NT2/D1 (cell line): ENCODE results near the gene ZSCAN12.

ENCODE experiments used
- DNase-seq: peaks from one replicate; pipeline ENCODE4 v3.0.0-alpha.2; 2011; ENCODE audit warnings: low read depth, low spot score
- H3K27me3 ChIP-seq: 2 replicates; pipeline ENCODE4 v1.6.0; 2011; ENCODE audit warnings: mild to moderate bottlenecking; ENCODE audit not compliant: insufficient read length, insufficient read depth
- H3K36me3 ChIP-seq: 2 replicates; pipeline ENCODE4 v1.6.1; 2011; ENCODE audit warnings: mild to moderate bottlenecking, low read length, mixed read lengths; ENCODE audit not compliant: insufficient read depth, insufficient read length
- H3K4me1 ChIP-seq: 2 replicates; pipeline ENCODE4 v1.5.1; 2011; ENCODE audit not compliant: insufficient read depth, insufficient read length
- H3K4me3 ChIP-seq: 2 replicates; pipeline ENCODE4 v1.5.1; 2011; ENCODE audit warnings: low read depth; ENCODE audit not compliant: insufficient read length
- H3K9ac ChIP-seq: 2 replicates; pipeline ENCODE4 v1.6.0; 2011; ENCODE audit warnings: low read depth; ENCODE audit not compliant: insufficient read length
- H3K9me3 ChIP-seq: 2 replicates; pipeline ENCODE4 v1.5.1; 2011; ENCODE audit warnings: mild to moderate bottlenecking, low read length; ENCODE audit not compliant: insufficient read depth
- SUZ12 ChIP-seq: IDR thresholded peaks from 2 replicates; pipeline ENCODE4 v1.6.1; 2011; ENCODE audit not compliant: insufficient read length, insufficient read depth; ENCODE audit errors: extremely low read depth
- YY1 ChIP-seq: IDR thresholded peaks from 2 replicates; pipeline ENCODE4 v1.6.1; 2011; ENCODE audit not compliant: insufficient read length, insufficient read depth
- ZNF274 ChIP-seq: IDR thresholded peaks from 2 replicates; pipeline ENCODE4 v1.6.1; 2011; ENCODE audit warnings: mild to moderate bottlenecking, low read depth, low read length

The ZSCAN12 gene

GRCh38 chr6:28353356-28353755, 46.2 kb downstream of the ZSCAN12 start:
- Histone ChIP-seq H3K9me3 (peaks cover 10% of the 10 kb centered on the region; the same call in 1 of the 2 replicates), H3K36me3 (peaks cover 13% of the 10 kb centered on the region), H3K4me1 (peaks cover 2% of the 10 kb centered on the region), H3K9ac (no peak overlapping the region), H3K27me3 (no peaks in the 10 kb centered on the region), H3K4me3 (no peak overlapping the region)
- no peak for DNase-seq
- TF ChIP-seq YY1 (no peak), ZNF274 (no peak), SUZ12 (no peak)

GRCh38 chr6:28351493-28351925, 48.0 kb downstream of the ZSCAN12 start:
- H3K9me3 ChIP-seq: peaks cover 10% of the 10 kb centered on the region; the same call in 1 of the 2 replicates
- TF ChIP-seq YY1 (no peak), SUZ12 (no peak)
- DNase-seq: no peak
- H3K36me3 ChIP-seq: peaks cover 13% of the 10 kb centered on the region
- H3K4me3 ChIP-seq: no peak overlapping the region
- no peak overlapping the region for H3K9ac ChIP-seq
- H3K4me1 ChIP-seq: no peaks in the 10 kb centered on the region
- no peaks in the 10 kb centered on the region for H3K27me3 ChIP-seq

- peaks cover 13% of the 10 kb centered on the region for H3K36me3 ChIP-seq
- H3K9me3 ChIP-seq: peaks cover 10% of the 10 kb centered on the region; the same call in 1 of the 2 replicates
- H3K27me3 ChIP-seq: no peaks in the 10 kb centered on the region
- H3K4me1 ChIP-seq: no peaks in the 10 kb centered on the region
- TF ChIP-seq SUZ12 (no peak), YY1 (no peak), ZNF274 (no peak)
- no peak overlapping the region for H3K4me3 ChIP-seq
- H3K9ac ChIP-seq: no peak overlapping the region
- DNase-seq: no peak
Measured at GRCh38 chr6:28351087-28351486, 48.5 kb downstream of the ZSCAN12 start.

- H3K4me1 ChIP-seq: no peaks in the 10 kb centered on the region
- H3K4me3 ChIP-seq: peak within 1 kb of the TSS; percentile 83
- peaks cover 13% of the 10 kb centered on the region for H3K36me3 ChIP-seq
- peaks cover 10% of the 10 kb centered on the region; the same call in 1 of the 2 replicates for H3K9me3 ChIP-seq
- TF ChIP-seq ZNF274 (no peak), YY1 (no peak), SUZ12 (no peak)
- peak; percentile 56 for DNase-seq
- H3K27me3 ChIP-seq: no peaks in the 10 kb centered on the region
- H3K9ac ChIP-seq: peak within 1 kb of the TSS; percentile 85
Measured at GRCh38 chr6:28349892-28350737, 49.4 kb downstream of the ZSCAN12 start, which contains the start of gene ZKSCAN3. ZKSCAN3 (plus strand) TSS chr6:28349947; CDS start chr6:28359587, 9,640 bp downstream.

- no peak for TF ChIP-seq YY1
- no peak for TF ChIP-seq ZNF274
- TF ChIP-seq SUZ12: no peak
- Histone ChIP-seq H3K4me1 (no peaks in the 10 kb centered on the region), H3K4me3 (peak overlapping the region; percentile 83), H3K36me3 (peaks cover 9% of the 10 kb centered on the region), H3K27me3 (no peaks in the 10 kb centered on the region), H3K9me3 (peaks cover 10% of the 10 kb centered on the region; the same call in 1 of the 2 replicates), H3K9ac (peak overlapping the region; percentile 85)
- DNase-seq: no peak
Measured at GRCh38 chr6:28349344-28349891, 50.1 kb downstream of the ZSCAN12 start.

- TF ChIP-seq YY1: no peak
- no peak for TF ChIP-seq ZNF274
- TF ChIP-seq SUZ12: no peak
- H3K4me3 ChIP-seq: no peak overlapping the region
- no peak overlapping the region for H3K9ac ChIP-seq
- no peak for DNase-seq
- no peaks in the 10 kb centered on the region for H3K36me3 ChIP-seq
- H3K27me3 ChIP-seq: no peaks in the 10 kb centered on the region
- H3K4me1 ChIP-seq: no peaks in the 10 kb centered on the region
- no peaks in the 10 kb centered on the region for H3K9me3 ChIP-seq
Measured at GRCh38 chr6:28347119-28347518, 52.4 kb downstream of the ZSCAN12 start.

- Histone ChIP-seq H3K27me3 (no peaks in the 10 kb centered on the region), H3K9me3 (peaks cover 3% of the 10 kb centered on the region; the same call in 1 of the 2 replicates), H3K9ac (no peak overlapping the region), H3K4me1 (no peaks in the 10 kb centered on the region), H3K4me3 (no peak overlapping the region), H3K36me3 (no peaks in the 10 kb centered on the region)
- TF ChIP-seq YY1: no peak
- TF ChIP-seq SUZ12: no peak
- TF ChIP-seq ZNF274: no peak
- no peak for DNase-seq
Measured at GRCh38 chr6:28345201-28345600, 54.3 kb downstream of the ZSCAN12 start.
